NCI-H748 (cell line): ENCODE measurements around the gene EHBP1.

Experiments used
- DNase-seq: peaks from one replicate; lab custom pipeline; 2025; ENCODE audit not compliant: unreplicated experiment; lab: John Stamatoyannopoulos, UW

The EHBP1 gene

GRCh38 chr2:62705007-62705829 lies at the start of gene EHBP1:
Gene EHBP1 (plus strand): TSS chr2:62705713. CDS start chr2:62707192, 1,479 bp downstream.
- peak; percentile 98 for DNase-seq

GRCh38 chr2:62657783-62658182 lies 47.7 kb upstream of the EHBP1 start:
- DNase-seq = no peak

DNA sequence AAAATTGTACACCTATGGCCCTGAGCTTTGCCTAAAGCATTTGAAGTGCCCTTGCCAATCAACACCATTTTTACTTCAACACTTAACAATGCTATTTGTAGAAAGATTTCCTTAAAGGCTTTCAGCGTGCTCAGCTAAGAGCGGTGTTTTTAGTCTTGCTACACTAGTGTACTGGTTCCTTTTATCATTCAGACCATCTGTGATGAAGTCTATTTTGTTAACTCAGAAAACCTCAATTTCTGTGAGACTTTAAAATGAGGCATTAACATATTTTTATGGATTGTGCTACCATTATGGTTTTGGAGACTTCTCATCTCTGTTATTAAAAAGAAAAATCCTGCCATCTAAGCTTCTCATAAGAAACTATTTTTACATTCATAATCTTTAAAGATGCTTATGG lies 46.6 kb upstream of the EHBP1 start:
- no peak for DNase-seq

DNA sequence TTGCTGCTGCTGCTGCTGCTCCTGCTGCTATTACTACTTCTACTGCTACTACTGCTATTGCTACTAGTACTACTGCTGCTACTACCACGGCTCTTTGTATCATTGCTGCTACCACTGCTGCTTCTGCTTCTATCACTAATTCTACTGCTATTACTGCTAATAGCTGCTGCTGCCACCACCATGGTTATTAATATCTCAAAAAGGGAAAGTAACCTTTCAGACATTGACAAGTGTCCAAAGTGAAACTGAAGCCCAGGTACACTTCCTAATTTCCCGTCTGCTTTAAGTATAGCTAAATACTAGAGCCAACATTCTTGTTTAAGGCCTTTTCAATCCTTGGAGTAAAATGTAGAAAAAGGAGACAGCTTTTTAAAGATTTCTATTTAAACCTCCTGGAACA lies 45.4 kb upstream of the EHBP1 start:
- DNase-seq = no peak

- DNase-seq = no peak
Observed at GRCh38 chr2:62660582-62661262, 44.8 kb upstream of the EHBP1 start.

GRCh38 chr2:62661263-62661635 lies 44.3 kb upstream of the EHBP1 start:
- DNase-seq = no peak

GRCh38 chr2:62662131-62662530 lies 43.4 kb upstream of the EHBP1 start:
- no peak for DNase-seq

DNA sequence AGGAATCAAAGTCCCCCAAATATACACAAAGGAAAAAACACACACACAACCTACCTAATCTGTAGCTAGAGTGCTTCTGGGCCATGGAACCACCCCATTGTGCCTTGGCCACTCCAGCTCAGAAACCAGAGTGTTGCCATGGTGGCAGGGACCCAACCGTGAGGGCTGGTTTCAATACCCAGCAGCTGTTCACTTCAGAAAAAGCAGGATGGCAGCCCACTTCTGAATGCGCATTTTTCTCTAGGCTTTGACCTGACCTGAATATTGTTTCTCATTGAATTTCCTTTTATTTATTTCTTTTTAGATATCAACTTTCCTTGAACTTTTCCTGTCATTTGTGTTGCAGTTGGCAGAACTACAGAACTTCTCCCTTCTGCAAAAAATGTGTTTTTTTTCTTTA lies 43.0 kb upstream of the EHBP1 start:
- DNase-seq = peak; percentile 4

DNA sequence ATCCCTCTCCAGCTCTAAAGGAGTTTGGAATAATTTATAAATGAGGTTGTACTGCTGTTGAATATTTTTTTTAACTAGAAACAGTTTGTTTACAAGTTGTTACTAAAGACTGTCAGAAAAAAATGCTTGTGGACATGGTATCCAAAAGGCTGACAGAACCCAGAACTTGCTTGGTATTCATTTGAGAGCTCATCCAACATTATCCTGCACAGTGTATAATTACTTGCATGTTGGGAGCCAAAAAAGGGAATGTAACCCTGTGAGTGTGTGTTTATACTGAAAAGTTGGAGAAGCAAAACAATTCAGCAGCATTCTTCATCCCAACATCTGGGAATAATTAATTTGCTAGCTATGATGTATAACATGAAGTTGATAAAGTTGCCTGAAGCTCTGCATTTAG lies 42.1 kb upstream of the EHBP1 start:
- DNase-seq = no peak

DNA sequence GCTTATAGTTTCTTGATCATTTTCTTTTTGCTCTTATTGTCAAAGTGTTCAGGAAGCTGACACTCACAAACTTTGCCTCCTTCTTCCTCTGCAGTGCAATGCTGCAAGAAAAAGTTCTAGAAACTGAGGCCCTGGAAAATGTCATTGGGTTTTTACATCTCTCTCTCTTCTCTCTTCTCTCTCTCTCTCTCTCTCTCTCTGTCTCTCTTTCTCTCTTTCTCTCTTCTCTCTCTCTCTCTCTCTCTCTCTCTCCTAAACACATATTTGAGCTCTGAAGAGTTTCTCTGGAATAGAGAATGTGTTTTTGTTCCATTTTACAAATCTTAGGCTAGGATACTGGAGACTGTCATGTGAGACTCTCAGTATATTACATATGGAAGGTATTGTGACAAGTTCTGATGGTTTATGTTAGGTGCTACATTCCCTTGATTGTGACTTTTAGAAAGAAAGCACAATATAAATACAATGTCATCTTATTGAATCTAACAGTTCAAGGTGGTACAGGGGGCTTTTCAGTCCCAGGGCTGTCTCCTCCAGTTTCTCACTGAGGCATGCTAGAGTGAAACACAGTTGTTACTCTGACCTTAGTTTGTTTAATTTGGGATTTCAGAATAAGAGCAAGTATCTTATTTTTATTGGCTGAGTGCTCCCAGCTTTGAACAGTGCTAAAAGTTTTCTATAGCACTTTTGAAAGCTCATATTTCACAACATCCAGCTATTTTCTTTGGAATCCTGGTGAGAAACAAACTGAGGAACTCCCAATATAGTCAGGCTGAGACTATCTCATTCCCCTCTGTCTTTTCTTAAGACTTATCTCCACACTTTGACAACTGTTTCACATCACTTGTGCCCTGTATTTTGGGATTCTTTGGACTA lies 41.4 kb upstream of the EHBP1 start:
- no peak for DNase-seq

- no peak for DNase-seq
Observed at GRCh38 chr2:62665446-62665845, 40.1 kb upstream of the EHBP1 start.

DNA sequence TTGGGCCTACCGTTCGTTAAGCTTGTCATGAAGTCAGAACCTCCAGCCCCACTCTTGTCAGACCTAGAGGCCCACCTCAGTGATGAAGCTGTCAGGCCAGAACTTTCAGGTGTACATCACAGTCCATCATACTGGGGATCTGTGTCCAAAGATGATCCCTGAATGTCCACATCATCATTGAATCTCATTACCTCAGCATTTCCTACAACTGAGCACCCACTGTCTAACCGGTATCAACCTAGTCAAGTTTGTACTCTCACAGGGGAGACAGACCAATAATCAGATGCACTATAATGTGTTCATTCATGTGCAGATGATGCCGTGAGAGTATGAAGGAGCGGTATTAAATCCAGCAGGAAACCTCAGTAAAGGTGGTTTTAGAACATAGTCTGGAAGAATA lies 36.3 kb upstream of the EHBP1 start:
- DNase-seq = no peak

- DNase-seq = no peak
Observed at GRCh38 chr2:62672601-62673000, 32.9 kb upstream of the EHBP1 start.

GRCh38 chr2:62675062-62675461 lies 30.5 kb upstream of the EHBP1 start:
- DNase-seq = no peak

DNA sequence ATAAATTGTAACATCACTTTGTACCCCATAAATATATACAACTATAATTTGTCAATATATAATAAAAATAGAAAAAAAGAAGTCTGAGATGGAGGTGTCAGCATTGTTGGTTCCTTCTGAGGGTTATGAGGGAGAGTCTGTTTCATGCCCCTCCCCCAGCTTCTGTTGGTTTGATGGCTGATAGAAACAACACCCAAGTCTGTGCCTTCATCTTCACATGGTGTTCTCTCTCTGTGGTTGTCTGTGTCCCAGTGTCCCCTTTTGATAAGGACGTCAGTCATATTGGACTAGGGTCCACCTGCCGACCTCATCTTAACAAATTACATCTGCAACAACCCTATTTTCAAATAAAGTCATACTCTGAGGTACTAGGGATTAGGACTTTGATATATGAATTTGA lies 20.3 kb upstream of the EHBP1 start:
- no peak for DNase-seq

- DNase-seq = no peak
Observed at GRCh38 chr2:62686012-62686685, 19.4 kb upstream of the EHBP1 start.

GRCh38 chr2:62687636-62688035 lies 17.9 kb upstream of the EHBP1 start:
- no peak for DNase-seq

- no peak for DNase-seq
Observed at GRCh38 chr2:62688771-62689170, 16.7 kb upstream of the EHBP1 start.

DNA sequence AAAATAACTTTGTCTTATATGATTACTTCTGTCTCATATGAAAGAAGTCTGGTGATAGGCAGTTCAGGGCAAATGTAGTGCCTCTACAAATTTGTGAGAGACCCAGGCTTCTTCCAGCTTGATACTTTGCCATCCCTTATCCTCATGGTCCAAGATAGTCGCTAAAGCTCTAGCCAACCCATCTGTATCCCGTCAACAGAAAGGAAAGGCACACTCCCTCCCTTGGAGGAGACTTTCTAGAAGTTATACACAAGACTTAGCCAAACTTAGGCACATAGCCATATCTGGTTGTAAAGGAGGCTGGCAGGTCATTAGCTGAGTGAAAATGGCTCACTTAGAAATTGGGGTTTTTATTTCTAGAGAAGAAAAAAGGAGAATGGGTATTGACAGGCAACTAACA lies 14.3 kb upstream of the EHBP1 start:
- no peak for DNase-seq

DNA sequence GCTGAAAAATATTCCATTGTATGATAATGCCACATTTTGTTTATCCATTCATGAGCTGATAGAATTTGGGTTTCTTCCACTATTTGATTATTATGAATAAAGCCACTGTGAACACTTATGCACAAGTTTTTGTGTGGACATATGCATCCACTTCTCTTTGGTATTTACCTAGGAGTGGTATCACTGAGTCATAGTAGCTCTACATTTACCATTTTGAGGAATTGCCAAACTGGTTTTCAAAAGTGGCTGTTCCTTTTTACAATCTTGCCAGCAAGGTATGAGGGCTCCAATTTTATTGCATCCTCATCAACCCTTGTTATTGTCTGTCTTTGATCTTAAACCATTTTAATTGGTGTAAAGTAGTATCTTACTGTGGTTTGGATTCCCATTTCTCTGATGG lies 13.3 kb upstream of the EHBP1 start:
- no peak for DNase-seq

DNA sequence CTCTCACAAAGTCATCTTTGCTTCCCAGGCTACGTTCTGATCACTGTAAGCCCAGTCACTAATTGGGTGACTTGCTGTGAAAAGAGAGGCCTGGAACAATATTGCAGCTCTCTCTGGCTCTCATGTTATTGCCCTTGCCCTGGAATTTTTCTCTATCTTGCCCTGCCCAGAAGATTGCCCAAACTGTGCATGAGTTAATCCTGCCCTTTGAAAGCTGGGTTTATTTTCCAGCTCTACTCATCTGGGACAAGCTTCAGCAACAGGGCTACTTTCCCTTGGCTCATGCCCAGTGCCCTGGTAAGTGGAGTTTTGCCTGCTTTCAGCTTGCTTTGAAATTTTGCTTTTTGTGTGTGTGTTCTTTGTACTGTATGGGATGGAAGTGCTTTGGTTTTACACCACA lies 6.9 kb upstream of the EHBP1 start:
- no peak for DNase-seq
